ENCODE measurements around the gene IGSF23.

The IGSF23 gene, protein sequence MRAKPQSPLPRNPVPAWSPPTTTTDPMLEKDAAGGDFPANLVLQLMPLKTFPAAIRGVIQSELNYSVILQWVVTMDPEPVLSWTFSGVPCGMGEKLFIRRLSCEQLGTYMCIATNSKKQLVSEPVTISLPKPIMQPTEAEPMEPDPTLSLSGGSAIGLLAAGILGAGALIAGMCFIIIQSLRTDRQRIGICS

DNA sequence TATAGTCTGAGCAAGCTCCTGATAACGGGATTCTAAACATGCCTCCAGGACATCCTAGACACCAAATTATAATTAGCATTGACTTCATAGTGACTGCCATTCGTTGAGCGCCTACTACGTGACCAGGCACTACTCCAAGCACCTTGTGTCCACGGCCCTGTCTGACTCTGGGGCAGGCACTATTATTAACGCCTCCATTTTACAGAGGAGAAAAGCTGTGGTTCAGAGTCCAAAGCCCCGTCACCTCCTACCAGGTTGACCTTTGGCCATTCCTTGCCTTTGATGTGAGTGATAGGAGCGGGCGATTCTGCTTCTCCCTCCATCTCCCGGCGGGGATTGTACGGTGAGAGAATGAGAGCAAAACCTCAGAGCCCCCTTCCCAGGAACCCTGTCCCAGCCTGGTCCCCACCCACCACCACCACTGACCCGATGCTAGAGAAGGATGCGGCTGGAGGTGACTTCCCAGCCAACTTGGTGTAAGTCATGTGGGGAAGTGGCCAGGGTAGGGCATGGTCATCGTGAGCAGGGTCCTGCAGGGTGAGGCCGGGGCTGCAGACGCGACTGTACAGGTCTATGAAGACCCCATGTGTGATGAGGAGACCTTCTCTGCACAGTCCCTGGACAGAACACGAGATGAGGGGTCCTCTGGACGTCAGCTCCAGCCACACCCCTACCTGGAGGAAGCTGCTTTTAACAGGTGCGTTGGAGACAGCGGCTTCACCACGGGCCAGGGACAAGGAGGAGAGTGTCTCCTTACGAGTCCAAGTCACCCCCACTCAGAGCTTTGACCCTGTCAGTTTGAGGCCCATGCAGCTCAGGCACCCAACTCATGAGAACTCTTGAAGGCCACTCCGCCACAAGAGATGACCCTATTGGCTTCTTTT, at the start of gene IGSF23:
TSS of gene IGSF23 (plus strand) at position 269 of the 884 bp plus-strand sequence. CDS start at position 352, 83 bp downstream.
- H3K4me1 ChIP-seq (ENCODE audit: control insufficient read depth, insufficient read depth, low read length), result peaks cover 2% of the 10 kb centered on the region
- H3K9ac ChIP-seq (ENCODE audit: low read length in 2 of 2), result no peak within 1 kb of the TSS
- H3K27ac ChIP-seq (ENCODE audit: low read length), result no peak within 1 kb of the TSS
- no peaks in the 10 kb centered on the region for H3K9me3 ChIP-seq (ENCODE audit: control insufficient read depth in 2 of 2, low read length in 2 of 2)
- H3K36me3 ChIP-seq (ENCODE audit: control insufficient read depth in 2 of 2, insufficient read depth in 2 of 2, low read length in 2 of 2), result no peaks in the 10 kb centered on the region
- no peak within 1 kb of the TSS for H3K4me3 ChIP-seq (ENCODE audit: low read length in 2 of 2)
- peaks cover 0 to 5% of the 10 kb centered on the region in 2 donors for H3K27me3 ChIP-seq (ENCODE audit: control insufficient read depth in 1 of 2, insufficient read depth in 2 of 2, low read length in 2 of 2)

DNA sequence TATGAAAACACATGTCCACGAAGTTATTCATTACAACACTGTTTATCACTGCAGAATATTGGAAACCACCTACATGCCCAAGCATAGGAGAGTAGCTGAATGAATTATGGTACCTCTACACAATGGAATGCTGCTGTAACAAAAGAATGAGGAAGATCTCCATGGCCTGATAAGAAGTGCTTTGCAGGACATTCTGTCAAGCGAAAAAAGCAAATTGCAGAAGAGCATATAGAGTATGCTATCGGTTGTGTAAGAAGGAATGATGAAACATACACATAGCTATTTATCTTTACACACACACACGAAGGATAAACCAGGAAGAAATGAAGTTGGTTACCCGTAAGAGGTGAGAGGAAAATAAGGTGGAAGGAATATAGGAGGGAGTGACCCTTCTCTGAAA, 46.4 kb upstream of the IGSF23 start:
- Histone ChIP-seq H3K36me3 (ENCODE audit: control insufficient read depth in 2 of 2, insufficient read depth in 2 of 2, low read length in 2 of 2) (no peaks in the 10 kb centered on the region), H3K9ac (ENCODE audit: low read length in 2 of 2) (no peak overlapping the region), H3K27me3 (ENCODE audit: control insufficient read depth in 1 of 2, insufficient read depth in 2 of 2, low read length in 2 of 2) (peaks cover 0 to 4% of the 10 kb centered on the region in 2 donors), H3K27ac (ENCODE audit: low read length) (no peak overlapping the region), H3K4me1 (ENCODE audit: control insufficient read depth, insufficient read depth, low read length) (no peaks in the 10 kb centered on the region), H3K4me3 (ENCODE audit: low read length in 2 of 2) (no peak overlapping the region), H3K9me3 (ENCODE audit: control insufficient read depth in 2 of 2, low read length in 2 of 2) (no peaks in the 10 kb centered on the region)

DNA sequence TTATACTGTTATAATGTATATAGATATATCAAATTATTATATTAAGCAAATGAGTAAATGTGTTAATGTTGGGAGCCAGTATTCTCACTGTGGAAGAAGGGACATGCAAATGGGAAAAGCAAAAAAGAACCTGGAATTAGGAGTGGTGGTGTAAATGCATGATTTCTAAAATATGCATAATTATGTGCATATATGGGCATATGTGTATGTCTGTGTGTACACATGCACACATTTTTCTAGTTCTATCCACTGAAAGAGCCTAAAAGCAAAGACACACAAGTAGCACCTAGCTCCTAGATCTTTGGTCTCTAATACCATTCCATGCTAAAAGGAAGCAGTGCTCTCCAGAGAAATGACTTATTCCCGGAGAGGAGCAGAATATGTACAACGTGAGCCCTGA, 45.6 kb upstream of the IGSF23 start:
- Histone ChIP-seq H3K36me3 (ENCODE audit: control insufficient read depth in 2 of 2, insufficient read depth in 2 of 2, low read length in 2 of 2) (no peaks in the 10 kb centered on the region), H3K4me1 (ENCODE audit: control insufficient read depth, insufficient read depth, low read length) (no peaks in the 10 kb centered on the region), H3K27me3 (ENCODE audit: control insufficient read depth in 1 of 2, insufficient read depth in 2 of 2, low read length in 2 of 2) (peaks cover 0 to 4% of the 10 kb centered on the region in 2 donors), H3K27ac (ENCODE audit: low read length) (no peak overlapping the region), H3K9ac (ENCODE audit: low read length in 2 of 2) (no peak overlapping the region), H3K9me3 (ENCODE audit: control insufficient read depth in 2 of 2, low read length in 2 of 2) (no peaks in the 10 kb centered on the region), H3K4me3 (ENCODE audit: low read length in 2 of 2) (no peak overlapping the region)

DNA sequence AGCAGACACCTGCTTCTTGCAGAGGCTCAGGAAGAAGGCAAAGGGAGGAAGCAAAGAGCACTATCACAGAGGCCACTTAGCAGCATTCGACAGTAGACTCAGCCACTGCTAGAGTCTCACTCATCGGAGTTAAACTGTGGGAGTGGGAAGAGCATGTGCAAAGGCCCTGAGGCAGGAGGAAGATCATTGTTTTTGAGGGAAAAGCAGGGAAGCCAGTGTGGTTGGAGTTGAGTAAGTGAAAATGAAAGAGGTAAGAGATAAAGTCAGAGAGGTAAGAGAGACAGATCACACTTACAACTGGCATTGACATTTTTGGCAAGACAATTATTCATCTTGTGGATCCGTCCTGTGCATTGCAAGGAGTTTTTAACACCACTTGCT, 42.8 kb upstream of the IGSF23 start:
- H3K4me3 ChIP-seq (ENCODE audit: low read length in 2 of 2), result no peak overlapping the region
- no peak overlapping the region for H3K9ac ChIP-seq (ENCODE audit: low read length in 2 of 2)
- no peak overlapping the region for H3K27ac ChIP-seq (ENCODE audit: low read length)
- no peaks in the 10 kb centered on the region for H3K4me1 ChIP-seq (ENCODE audit: control insufficient read depth, insufficient read depth, low read length)
- H3K9me3 ChIP-seq (ENCODE audit: control insufficient read depth in 2 of 2, low read length in 2 of 2), result no peaks in the 10 kb centered on the region
- no peaks in the 10 kb centered on the region for H3K36me3 ChIP-seq (ENCODE audit: control insufficient read depth in 2 of 2, insufficient read depth in 2 of 2, low read length in 2 of 2)
- peaks cover 0 to 4% of the 10 kb centered on the region in 2 donors for H3K27me3 ChIP-seq (ENCODE audit: control insufficient read depth in 1 of 2, insufficient read depth in 2 of 2, low read length in 2 of 2)

DNA sequence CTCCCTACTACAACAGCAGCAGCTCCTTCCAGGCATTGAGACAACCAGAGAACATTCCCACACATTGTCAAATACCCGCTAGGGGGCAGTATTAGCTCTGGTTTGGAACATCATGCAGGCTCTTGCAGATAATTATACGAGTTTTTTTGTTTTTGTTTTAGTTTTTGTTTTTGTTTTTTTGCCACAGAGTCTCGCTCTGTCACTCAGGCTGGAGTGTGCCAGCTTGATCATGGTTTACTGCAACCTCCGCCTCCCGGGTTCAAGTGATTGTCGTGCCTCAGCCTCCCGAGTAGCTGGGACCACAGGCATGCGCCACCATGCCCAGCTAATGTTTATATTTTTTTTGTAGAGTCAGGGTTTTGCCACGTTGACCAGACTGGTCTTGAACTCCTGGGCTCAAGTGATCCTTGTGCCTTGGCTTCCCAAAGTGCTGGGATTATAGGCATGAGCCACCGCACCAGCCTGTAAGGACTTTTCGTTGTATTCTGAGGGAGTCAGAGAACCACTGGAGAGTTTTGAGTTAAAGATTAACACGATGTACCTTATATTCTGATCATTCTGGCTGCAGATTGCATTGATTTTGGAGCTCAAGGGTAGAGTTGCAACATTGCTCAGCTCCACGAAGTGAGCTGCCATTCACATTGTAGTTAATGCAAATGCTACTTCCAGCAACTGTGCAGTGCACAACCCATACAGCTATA, 42.2 kb upstream of the IGSF23 start:
- Histone ChIP-seq H3K9ac (ENCODE audit: low read length in 2 of 2) (no peak overlapping the region), H3K27ac (ENCODE audit: low read length) (no peak overlapping the region), H3K36me3 (ENCODE audit: control insufficient read depth in 2 of 2, insufficient read depth in 2 of 2, low read length in 2 of 2) (no peaks in the 10 kb centered on the region), H3K9me3 (ENCODE audit: control insufficient read depth in 2 of 2, low read length in 2 of 2) (no peaks in the 10 kb centered on the region), H3K4me3 (ENCODE audit: low read length in 2 of 2) (no peak overlapping the region), H3K4me1 (ENCODE audit: control insufficient read depth, insufficient read depth, low read length) (no peaks in the 10 kb centered on the region), H3K27me3 (ENCODE audit: control insufficient read depth in 1 of 2, insufficient read depth in 2 of 2, low read length in 2 of 2) (peaks cover 0 to 4% of the 10 kb centered on the region in 2 donors)

DNA sequence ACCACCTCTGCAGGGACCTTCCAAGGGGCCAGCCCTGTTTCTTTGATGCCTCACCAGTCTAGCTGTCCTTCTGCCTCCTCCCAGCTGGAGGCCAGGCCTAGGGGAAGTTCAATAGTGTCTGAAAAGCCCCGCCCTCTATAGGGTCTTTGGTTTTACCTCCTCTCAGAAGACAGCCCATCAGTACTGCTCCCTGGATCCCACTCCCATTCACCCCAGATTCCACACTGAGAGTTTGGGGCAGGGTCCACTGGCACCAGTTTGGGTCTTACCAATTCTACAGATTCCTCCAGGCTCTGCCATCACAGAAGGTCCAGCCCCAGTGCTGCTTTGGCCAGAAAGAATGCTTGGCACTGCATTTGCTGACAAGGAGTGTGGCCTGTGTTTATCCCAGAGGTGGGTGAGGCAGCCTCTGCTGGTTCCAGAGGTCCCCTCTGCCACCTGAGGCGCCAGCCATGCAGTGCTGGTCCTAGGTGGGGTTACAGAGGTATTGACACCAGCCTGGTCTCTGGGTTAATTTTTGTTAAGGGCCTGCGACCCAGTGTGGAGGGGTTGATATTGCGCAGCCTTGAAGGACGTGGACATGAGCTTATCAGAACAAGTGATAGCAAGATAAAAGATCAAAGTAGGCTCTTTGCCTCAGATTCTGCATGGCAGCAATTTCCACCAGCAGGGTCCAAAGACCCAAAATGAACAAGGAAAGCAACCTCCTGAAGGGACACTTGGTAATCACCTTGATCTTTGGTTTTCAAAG, 41.4 kb upstream of the IGSF23 start:
- no peak overlapping the region for H3K4me3 ChIP-seq (ENCODE audit: low read length in 2 of 2)
- peaks cover 0 to 4% of the 10 kb centered on the region in 2 donors for H3K27me3 ChIP-seq (ENCODE audit: control insufficient read depth in 1 of 2, insufficient read depth in 2 of 2, low read length in 2 of 2)
- no peak overlapping the region for H3K9ac ChIP-seq (ENCODE audit: low read length in 2 of 2)
- H3K4me1 ChIP-seq (ENCODE audit: control insufficient read depth, insufficient read depth, low read length), result no peaks in the 10 kb centered on the region
- no peaks in the 10 kb centered on the region for H3K36me3 ChIP-seq (ENCODE audit: control insufficient read depth in 2 of 2, insufficient read depth in 2 of 2, low read length in 2 of 2)
- no peak overlapping the region for H3K27ac ChIP-seq (ENCODE audit: low read length)
- H3K9me3 ChIP-seq (ENCODE audit: control insufficient read depth in 2 of 2, low read length in 2 of 2), result no peaks in the 10 kb centered on the region

DNA sequence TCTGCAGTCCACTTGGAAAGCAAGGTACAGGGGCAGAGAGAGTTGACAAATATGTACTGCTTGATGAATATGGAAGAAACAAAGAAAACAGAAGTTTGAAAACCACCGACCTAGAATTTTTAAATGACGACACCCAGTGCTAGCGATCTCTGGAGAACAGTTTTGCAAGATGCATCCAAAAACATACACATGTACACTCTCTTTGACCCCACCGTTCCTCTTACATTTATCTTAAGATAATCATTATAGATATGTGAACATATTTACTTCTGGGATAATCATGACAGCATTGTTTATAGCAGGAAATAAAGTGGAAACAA, 40.8 kb upstream of the IGSF23 start:
- peaks cover 0 to 4% of the 10 kb centered on the region in 2 donors for H3K27me3 ChIP-seq (ENCODE audit: control insufficient read depth in 1 of 2, insufficient read depth in 2 of 2, low read length in 2 of 2)
- no peak overlapping the region for H3K9ac ChIP-seq (ENCODE audit: low read length in 2 of 2)
- H3K4me3 ChIP-seq (ENCODE audit: low read length in 2 of 2), result no peak overlapping the region
- H3K9me3 ChIP-seq (ENCODE audit: control insufficient read depth in 2 of 2, low read length in 2 of 2), result no peaks in the 10 kb centered on the region
- H3K4me1 ChIP-seq (ENCODE audit: control insufficient read depth, insufficient read depth, low read length), result no peaks in the 10 kb centered on the region
- no peaks in the 10 kb centered on the region for H3K36me3 ChIP-seq (ENCODE audit: control insufficient read depth in 2 of 2, insufficient read depth in 2 of 2, low read length in 2 of 2)
- H3K27ac ChIP-seq (ENCODE audit: low read length), result no peak overlapping the region

DNA sequence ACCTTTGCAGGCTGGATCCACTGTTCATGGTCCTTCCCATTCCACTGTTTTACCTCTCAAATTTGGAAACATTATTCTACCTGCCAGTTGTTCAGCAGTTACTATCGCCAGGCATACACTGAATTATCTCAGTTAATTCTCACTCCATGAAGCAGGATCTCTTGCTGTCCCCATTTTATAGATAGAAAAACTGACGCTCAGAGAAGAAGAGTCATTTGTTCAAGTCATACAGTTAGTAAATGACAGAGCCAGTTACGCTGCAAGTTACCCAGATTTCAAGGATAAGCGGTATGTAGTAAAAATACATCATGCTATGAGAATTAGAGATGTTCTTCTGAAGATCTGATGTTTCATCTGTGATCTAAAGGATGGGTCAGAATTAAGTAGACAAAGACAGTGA, 40.2 kb upstream of the IGSF23 start:
- Histone ChIP-seq H3K9ac (ENCODE audit: low read length in 2 of 2) (no peak overlapping the region), H3K27me3 (ENCODE audit: control insufficient read depth in 1 of 2, insufficient read depth in 2 of 2, low read length in 2 of 2) (peaks cover 0 to 4% of the 10 kb centered on the region in 2 donors), H3K4me1 (ENCODE audit: control insufficient read depth, insufficient read depth, low read length) (no peaks in the 10 kb centered on the region), H3K4me3 (ENCODE audit: low read length in 2 of 2) (no peak overlapping the region), H3K9me3 (ENCODE audit: control insufficient read depth in 2 of 2, low read length in 2 of 2) (no peaks in the 10 kb centered on the region), H3K36me3 (ENCODE audit: control insufficient read depth in 2 of 2, insufficient read depth in 2 of 2, low read length in 2 of 2) (no peaks in the 10 kb centered on the region), H3K27ac (ENCODE audit: low read length) (no peak overlapping the region)

DNA sequence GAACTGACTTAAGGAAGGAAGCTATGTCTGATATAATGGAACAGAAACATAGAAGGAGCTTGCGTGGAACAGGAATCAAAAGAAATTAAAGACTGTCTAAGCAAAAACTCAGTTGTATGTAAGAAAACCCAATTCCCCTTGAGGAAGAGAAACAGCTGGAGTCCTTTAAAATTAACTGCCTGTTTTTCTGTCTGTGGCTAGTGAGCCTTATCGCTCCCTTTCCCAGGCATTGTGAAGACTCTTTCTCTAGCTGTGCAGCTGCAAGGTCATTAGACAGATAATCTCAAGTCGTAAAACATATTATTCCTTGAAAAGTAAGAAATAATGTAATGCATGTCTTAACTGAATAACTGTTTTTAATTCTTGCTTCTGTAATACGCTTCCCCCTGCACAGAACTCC, 39.7 kb upstream of the IGSF23 start:
- Histone ChIP-seq H3K4me3 (ENCODE audit: low read length in 2 of 2) (no peak overlapping the region), H3K27ac (ENCODE audit: low read length) (no peak overlapping the region), H3K27me3 (ENCODE audit: control insufficient read depth in 1 of 2, insufficient read depth in 2 of 2, low read length in 2 of 2) (peaks cover 0 to 4% of the 10 kb centered on the region in 2 donors), H3K9me3 (ENCODE audit: control insufficient read depth in 2 of 2, low read length in 2 of 2) (no peaks in the 10 kb centered on the region), H3K36me3 (ENCODE audit: control insufficient read depth in 2 of 2, insufficient read depth in 2 of 2, low read length in 2 of 2) (no peaks in the 10 kb centered on the region), H3K9ac (ENCODE audit: low read length in 2 of 2) (no peak overlapping the region), H3K4me1 (ENCODE audit: control insufficient read depth, insufficient read depth, low read length) (no peaks in the 10 kb centered on the region)

DNA sequence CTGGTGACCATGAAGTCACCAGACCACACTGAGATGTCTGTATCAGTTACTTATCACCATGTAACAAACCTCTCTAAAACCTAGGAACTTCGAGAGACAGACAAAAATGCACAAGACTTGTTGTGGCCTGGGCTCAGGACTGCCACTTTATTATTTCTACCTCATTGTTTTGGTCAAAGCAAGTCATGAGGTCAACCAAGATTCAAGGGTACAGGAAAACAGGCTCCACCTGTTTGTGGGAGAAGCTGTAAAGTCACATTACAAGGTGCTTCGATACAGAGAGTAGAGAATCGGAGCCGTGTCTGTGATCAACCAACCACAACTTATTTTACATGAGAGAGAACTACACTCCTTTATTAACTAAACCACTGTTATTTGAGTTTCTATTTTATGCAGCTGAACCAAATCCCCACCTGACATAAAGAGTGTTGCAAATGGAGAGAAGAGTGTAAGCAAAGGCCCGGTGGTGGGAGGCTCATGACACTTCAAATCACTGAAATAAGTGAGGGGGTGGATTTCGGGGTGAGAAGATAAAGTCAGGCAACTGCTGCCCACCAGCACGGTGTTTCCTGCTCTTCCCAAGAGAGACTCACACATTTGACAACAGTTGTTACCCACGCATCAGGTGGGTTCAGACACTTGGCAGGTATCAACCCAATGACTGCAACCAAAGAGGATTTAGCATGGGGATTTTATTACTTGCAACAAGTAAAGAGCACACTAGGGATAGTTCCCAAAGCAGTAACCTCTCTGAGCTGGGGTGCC, 39.0 kb upstream of the IGSF23 start:
- Histone ChIP-seq H3K9me3 (ENCODE audit: control insufficient read depth in 2 of 2, low read length in 2 of 2) (no peaks in the 10 kb centered on the region), H3K36me3 (ENCODE audit: control insufficient read depth in 2 of 2, insufficient read depth in 2 of 2, low read length in 2 of 2) (no peaks in the 10 kb centered on the region), H3K4me1 (ENCODE audit: control insufficient read depth, insufficient read depth, low read length) (no peaks in the 10 kb centered on the region), H3K27ac (ENCODE audit: low read length) (no peak overlapping the region), H3K9ac (ENCODE audit: low read length in 2 of 2) (no peak overlapping the region), H3K4me3 (ENCODE audit: low read length in 2 of 2) (no peak overlapping the region), H3K27me3 (ENCODE audit: control insufficient read depth in 1 of 2, insufficient read depth in 2 of 2, low read length in 2 of 2) (peaks cover 0 to 4% of the 10 kb centered on the region in 2 donors)

Measured in stomach smooth muscle (tissue), 2 donors.